ENCODE data around the gene GRIN2A.

The GRIN2A gene

GRCh38 chr16:10031955-10032354 lies 150.3 kb downstream of the GRIN2A start:
- DNase-seq (ENCODE audit: low spot score), result no peak

GRCh38 chr16:10031473-10031872 lies 150.8 kb downstream of the GRIN2A start:
- no peak for DNase-seq (ENCODE audit: low spot score)

GRCh38 chr16:10028644-10029043 lies 153.6 kb downstream of the GRIN2A start:
- DNase-seq (ENCODE audit: low spot score), result no peak

- DNase-seq (ENCODE audit: low spot score), result no peak
These were observed 154.7 kb downstream of the GRIN2A start for GRCh38 chr16:10027553-10027952.

- DNase-seq (ENCODE audit: low spot score), result no peak
These were observed 155.6 kb downstream of the GRIN2A start for GRCh38 chr16:10026593-10026992.

- no peak for DNase-seq (ENCODE audit: low spot score)
These were observed 160.1 kb downstream of the GRIN2A start for GRCh38 chr16:10022098-10022497.

- DNase-seq (ENCODE audit: low spot score), result no peak
These were observed 161.4 kb downstream of the GRIN2A start for GRCh38 chr16:10020866-10021265.

- DNase-seq (ENCODE audit: low spot score), result peak; percentile 27
These were observed 165.5 kb downstream of the GRIN2A start for GRCh38 chr16:10016752-10017151.

- no peak for DNase-seq (ENCODE audit: low spot score)
These were observed 166.8 kb downstream of the GRIN2A start for GRCh38 chr16:10015397-10015796.

- no peak for DNase-seq (ENCODE audit: low spot score)
These were observed 168.5 kb downstream of the GRIN2A start for GRCh38 chr16:10013774-10014173.

GRCh38 chr16:10013364-10013763 lies 168.9 kb downstream of the GRIN2A start:
- no peak for DNase-seq (ENCODE audit: low spot score)

- DNase-seq (ENCODE audit: low spot score), result peak; percentile 66
These were observed 172.5 kb downstream of the GRIN2A start for GRCh38 chr16:10009684-10010083.

GRCh38 chr16:10003486-10003885 lies 178.7 kb downstream of the GRIN2A start:
- no peak for DNase-seq (ENCODE audit: low spot score)

GRCh38 chr16:10001258-10001775 lies 180.9 kb downstream of the GRIN2A start:
- DNase-seq (ENCODE audit: low spot score), result no peak

GRCh38 chr16:9996221-9996620 lies 186.0 kb downstream of the GRIN2A start:
- no peak for DNase-seq (ENCODE audit: low spot score)

- DNase-seq (ENCODE audit: low spot score), result no peak
These were observed 189.8 kb downstream of the GRIN2A start for GRCh38 chr16:9992441-9992840.

GRCh38 chr16:9980981-9981380 lies 201.2 kb downstream of the GRIN2A start:
- no peak for DNase-seq (ENCODE audit: low spot score)

- DNase-seq (ENCODE audit: low spot score), result no peak
These were observed 204.0 kb downstream of the GRIN2A start for GRCh38 chr16:9978160-9978725.

GRCh38 chr16:9977333-9977897 lies 204.8 kb downstream of the GRIN2A start:
- DNase-seq (ENCODE audit: low spot score), result no peak

- DNase-seq (ENCODE audit: low spot score), result no peak
These were observed 205.6 kb downstream of the GRIN2A start for GRCh38 chr16:9976601-9977000.

GRCh38 chr16:9971907-9972306 lies 210.3 kb downstream of the GRIN2A start:
- DNase-seq (ENCODE audit: low spot score), result no peak

- DNase-seq (ENCODE audit: low spot score), result no peak
These were observed 211.4 kb downstream of the GRIN2A start for GRCh38 chr16:9970796-9971195.

- no peak for DNase-seq (ENCODE audit: low spot score)
These were observed 212.0 kb downstream of the GRIN2A start for GRCh38 chr16:9970244-9970643.

- DNase-seq (ENCODE audit: low spot score), result no peak
These were observed 212.6 kb downstream of the GRIN2A start for GRCh38 chr16:9969580-9969979.
